Liver (tissue), 3 donors: Measurements from ENCODE around the gene GUCA2A.

ENCODE experiments used
- EGR1 ChIP-seq, 2 donors: IDR thresholded peaks; 2 replicates each; pipeline ENCODE4 v1.6.1; 2016 to 2018; ENCODE audit warnings: antibody characterized with exemption in 2 of 2, low read depth in 2 of 2
- GABPA ChIP-seq, 2 donors: IDR thresholded peaks in 1 of 2; conservative IDR thresholded peaks in 1 of 2; 2 replicates each; pipeline ENCODE4 v1.6.1; 2016; ENCODE audit warnings: antibody characterized with exemption in 2 of 2, mild to moderate bottlenecking in 1 of 2, moderate library complexity in 1 of 2
- HNF4A ChIP-seq, 2 donors: conservative IDR thresholded peaks; 2 replicates each; pipeline ENCODE4 v1.6.1; 2016; ENCODE audit warnings: antibody characterized with exemption in 2 of 2, mild to moderate bottlenecking in 2 of 2
- JUND ChIP-seq, 2 donors: IDR thresholded peaks; 2 replicates each; pipeline ENCODE4 v1.6.1; 2016; ENCODE audit warnings: antibody characterized with exemption in 2 of 2
- RAD21 ChIP-seq, 2 donors: IDR thresholded peaks; 2 replicates each; pipeline ENCODE4 v1.6.1; 2016; ENCODE audit warnings: antibody characterized with exemption in 2 of 2, mild to moderate bottlenecking in 2 of 2
- YY1 ChIP-seq: IDR thresholded peaks from 2 replicates; pipeline ENCODE4 v1.6.1; 2016; ENCODE audit warnings: antibody characterized with exemption, mild to moderate bottlenecking
- TF ChIP-seq, protein P1 (sequence below): fragments of 150-350 bp; IDR thresholded peaks from 2 replicates; pipeline ENCODE4 v1.5.1; 2017; ENCODE audit warnings: improper control_type of control experiment, low read depth, low read length; ENCODE audit not compliant: missing input control
- TF ChIP-seq, protein P2 (sequence below): IDR thresholded peaks from 2 replicates; pipeline ENCODE4 v1.6.1; 2016; ENCODE audit warnings: antibody characterized with exemption
- TF ChIP-seq, protein P3 (sequence below): IDR thresholded peaks from 2 replicates; pipeline ENCODE4 v1.6.1; 2016; ENCODE audit warnings: antibody characterized with exemption
- TF ChIP-seq, protein P4 (sequence below): IDR thresholded peaks from 2 replicates; pipeline ENCODE4 v1.6.1; 2016; ENCODE audit warnings: antibody characterized with exemption, mild to moderate bottlenecking
- donor health status: healthy.
- donor health status: healthy.

DNA sequence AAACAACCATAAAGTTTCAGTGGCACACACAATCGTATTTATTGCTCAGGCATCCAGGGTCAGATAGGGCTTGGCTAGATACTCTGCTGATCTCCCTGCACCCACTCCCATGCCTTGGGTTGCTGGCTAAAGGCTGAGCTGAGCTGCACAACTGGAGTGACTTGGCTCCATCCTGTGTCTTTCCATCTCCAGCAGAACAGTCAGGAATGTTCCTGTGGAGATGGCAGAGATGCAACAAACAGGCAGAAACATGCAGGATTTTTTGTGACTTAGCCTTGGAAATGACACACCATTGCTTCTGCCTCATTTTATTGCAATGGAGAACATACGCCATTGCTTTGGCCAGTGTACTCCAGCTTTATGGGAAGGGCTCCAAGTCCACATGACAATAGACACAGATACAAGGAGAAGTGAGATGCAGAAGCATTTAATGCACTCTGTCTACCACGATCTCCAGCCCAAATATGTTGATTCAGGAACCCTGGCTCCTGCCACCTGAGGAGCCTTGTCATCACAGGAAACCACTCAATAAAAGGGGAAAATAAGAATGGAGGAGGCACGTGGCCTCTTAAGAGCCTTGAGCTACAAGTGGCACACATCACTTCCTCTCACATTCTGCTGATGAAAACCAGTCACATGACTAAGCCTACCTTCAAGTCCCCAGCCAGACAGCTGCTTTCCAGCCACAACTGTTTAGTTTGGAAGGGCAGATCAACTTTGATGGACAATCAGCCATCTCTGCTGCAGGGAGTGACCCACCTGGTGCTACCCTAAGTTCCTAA lies 21.5 kb downstream of the GUCA2A start:
- TF ChIP-seq, protein P1, sequence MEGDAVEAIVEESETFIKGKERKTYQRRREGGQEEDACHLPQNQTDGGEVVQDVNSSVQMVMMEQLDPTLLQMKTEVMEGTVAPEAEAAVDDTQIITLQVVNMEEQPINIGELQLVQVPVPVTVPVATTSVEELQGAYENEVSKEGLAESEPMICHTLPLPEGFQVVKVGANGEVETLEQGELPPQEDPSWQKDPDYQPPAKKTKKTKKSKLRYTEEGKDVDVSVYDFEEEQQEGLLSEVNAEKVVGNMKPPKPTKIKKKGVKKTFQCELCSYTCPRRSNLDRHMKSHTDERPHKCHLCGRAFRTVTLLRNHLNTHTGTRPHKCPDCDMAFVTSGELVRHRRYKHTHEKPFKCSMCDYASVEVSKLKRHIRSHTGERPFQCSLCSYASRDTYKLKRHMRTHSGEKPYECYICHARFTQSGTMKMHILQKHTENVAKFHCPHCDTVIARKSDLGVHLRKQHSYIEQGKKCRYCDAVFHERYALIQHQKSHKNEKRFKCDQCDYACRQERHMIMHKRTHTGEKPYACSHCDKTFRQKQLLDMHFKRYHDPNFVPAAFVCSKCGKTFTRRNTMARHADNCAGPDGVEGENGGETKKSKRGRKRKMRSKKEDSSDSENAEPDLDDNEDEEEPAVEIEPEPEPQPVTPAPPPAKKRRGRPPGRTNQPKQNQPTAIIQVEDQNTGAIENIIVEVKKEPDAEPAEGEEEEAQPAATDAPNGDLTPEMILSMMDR = no peak
- TF ChIP-seq YY1 (no peak), HNF4A (conservative IDR thresholded peaks at IDR 0.05) (no peak), RAD21 (IDR thresholded peaks at IDR 0.05) (no peak), EGR1 (IDR thresholded peaks at IDR 0.05; ENCODE audit: low read depth in 2 of 2) (no peak), GABPA (IDR thresholded peaks at IDR 0.05 in 1 of 2, conservative IDR thresholded peaks at IDR 0.05 in 1 of 2) (no peak), JUND (IDR thresholded peaks at IDR 0.05) (no peak)
- TF ChIP-seq, protein P2, sequence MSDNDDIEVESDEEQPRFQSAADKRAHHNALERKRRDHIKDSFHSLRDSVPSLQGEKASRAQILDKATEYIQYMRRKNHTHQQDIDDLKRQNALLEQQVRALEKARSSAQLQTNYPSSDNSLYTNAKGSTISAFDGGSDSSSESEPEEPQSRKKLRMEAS = no peak
- TF ChIP-seq, protein P3, sequence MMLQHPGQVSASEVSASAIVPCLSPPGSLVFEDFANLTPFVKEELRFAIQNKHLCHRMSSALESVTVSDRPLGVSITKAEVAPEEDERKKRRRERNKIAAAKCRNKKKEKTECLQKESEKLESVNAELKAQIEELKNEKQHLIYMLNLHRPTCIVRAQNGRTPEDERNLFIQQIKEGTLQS = no peak
- TF ChIP-seq, protein P4, sequence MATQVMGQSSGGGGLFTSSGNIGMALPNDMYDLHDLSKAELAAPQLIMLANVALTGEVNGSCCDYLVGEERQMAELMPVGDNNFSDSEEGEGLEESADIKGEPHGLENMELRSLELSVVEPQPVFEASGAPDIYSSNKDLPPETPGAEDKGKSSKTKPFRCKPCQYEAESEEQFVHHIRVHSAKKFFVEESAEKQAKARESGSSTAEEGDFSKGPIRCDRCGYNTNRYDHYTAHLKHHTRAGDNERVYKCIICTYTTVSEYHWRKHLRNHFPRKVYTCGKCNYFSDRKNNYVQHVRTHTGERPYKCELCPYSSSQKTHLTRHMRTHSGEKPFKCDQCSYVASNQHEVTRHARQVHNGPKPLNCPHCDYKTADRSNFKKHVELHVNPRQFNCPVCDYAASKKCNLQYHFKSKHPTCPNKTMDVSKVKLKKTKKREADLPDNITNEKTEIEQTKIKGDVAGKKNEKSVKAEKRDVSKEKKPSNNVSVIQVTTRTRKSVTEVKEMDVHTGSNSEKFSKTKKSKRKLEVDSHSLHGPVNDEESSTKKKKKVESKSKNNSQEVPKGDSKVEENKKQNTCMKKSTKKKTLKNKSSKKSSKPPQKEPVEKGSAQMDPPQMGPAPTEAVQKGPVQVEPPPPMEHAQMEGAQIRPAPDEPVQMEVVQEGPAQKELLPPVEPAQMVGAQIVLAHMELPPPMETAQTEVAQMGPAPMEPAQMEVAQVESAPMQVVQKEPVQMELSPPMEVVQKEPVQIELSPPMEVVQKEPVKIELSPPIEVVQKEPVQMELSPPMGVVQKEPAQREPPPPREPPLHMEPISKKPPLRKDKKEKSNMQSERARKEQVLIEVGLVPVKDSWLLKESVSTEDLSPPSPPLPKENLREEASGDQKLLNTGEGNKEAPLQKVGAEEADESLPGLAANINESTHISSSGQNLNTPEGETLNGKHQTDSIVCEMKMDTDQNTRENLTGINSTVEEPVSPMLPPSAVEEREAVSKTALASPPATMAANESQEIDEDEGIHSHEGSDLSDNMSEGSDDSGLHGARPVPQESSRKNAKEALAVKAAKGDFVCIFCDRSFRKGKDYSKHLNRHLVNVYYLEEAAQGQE = no peak
